HL-60 (cell line): ENCODE results near the gene OBP2A.

Source experiments
- CTCF ChIP-seq: IDR thresholded peaks from one replicate; pipeline ENCODE4 v1.5.1; 2011; ENCODE audit warnings: low read length, control low read depth, inconsistent platforms; ENCODE audit not compliant: insufficient read depth
- POLR2AphosphoS5 ChIP-seq: IDR thresholded peaks from 2 replicates; pipeline ENCODE4 v1.6.1; 2012; ENCODE audit warnings: low read depth

GRCh38 chr9:135555203-135555602, 9.3 kb downstream of the OBP2A start:
- TF ChIP-seq CTCF, result no peak
- no peak for TF ChIP-seq POLR2AphosphoS5
